Activated CD8-positive, alpha-beta memory T cell treated with anti-CD3 and anti-CD28 coated beads, Interleukin-2, amount 50 U/mL, for 24 hours (primary cell): Measurements from ENCODE around the gene ZDHHC14.
"Not testable (repeated sequence)": the region's sequence is repeated elsewhere in the genome, so short reads cannot be mapped to it uniquely, and the experiment has no call there.

Experiments used
- DNase-seq: peaks from one replicate; pipeline ENCODE4 v3.0.0-alpha.2; 2020; ENCODE audit errors: extremely low read depth

The ZDHHC14 gene

DNA sequence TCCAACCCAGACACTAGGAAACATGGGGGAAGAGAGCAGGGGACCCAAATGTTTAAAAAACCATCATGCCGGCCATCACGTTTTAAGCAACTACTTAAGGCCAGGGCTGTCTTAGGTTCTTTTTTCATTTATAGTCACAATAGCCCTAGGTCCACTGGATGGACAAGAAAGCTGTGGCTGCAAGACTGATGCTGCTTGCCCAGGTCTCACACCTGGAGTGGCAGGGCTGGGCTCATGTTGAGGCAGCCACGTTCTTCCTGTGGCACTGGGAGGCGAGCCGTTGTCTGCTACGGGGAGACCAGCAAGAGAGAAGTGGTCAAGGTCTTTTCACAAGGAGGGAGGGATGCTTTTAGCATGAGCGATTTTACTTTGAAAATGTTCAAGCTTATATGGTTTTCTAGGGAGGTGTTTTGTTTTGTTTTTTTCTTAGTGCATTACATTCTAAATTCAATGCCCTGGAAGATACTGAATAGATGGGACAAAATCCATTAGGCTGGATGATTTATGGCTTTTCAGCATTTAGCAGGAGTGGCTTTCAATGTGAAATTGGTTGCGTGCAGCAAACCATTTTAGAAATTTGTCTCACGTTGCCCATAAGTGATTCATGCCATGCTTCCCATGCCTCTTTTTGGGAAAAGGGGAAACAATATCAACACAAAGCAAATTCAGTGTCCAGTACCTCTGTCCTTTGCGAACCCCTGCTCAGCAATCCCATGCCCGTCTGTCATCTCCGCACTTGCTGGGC lies 335.4 kb downstream of the ZDHHC14 start:
- no peak for DNase-seq

DNA sequence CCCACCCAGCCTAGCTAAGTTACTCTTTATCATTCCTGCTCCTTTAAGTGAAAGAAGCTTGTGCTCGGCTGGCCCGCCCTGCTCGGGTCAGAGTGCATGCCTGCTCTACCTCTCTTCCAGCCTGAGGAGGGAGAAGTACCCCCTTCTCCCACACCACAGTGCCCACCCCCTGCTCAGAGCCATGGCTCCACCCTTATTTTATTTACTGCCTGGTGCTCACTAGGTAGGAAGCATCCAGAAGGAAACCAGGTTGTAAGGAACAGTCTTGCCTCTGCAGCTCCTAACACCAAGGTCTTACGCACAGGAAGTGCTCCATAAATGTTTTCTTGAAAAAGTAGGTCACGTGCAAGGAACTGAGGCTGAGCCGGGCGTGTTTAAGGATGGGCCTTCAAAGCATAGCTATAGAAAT lies 336.4 kb downstream of the ZDHHC14 start:
- DNase-seq, result no peak

DNA sequence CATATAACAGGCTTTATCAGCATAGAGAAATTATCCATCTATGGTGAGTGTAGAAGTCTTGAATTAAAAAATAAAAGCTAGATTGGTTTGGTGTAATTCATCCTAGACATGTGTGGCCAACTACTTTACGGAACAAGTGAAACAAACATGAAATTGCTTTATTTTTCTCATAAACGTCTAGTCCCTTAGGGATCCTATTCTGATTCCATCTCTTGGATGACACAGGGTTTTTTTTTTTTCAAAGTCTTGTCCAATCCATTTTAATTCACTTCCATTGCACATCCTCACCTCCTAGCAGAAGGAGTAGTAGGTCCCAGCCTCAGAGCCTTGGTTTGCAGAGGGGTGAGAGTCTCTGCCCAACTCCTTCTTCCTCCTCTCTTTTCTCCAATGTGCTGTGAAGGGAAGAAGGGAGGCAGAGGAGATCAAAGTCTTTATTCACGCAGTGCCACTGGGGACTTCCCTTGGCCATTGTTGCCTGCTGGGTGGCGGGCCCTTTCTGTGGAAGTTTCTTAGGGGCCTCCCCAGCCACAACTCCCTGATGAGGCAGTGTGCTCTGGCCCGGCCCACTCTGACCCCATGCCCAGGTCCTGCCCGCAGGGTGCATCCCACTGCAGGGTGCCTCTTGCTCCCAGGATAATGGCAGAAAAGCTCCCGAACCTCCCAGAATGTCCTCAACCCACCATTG lies 337.7 kb downstream of the ZDHHC14 start:
- no peak for DNase-seq

DNA sequence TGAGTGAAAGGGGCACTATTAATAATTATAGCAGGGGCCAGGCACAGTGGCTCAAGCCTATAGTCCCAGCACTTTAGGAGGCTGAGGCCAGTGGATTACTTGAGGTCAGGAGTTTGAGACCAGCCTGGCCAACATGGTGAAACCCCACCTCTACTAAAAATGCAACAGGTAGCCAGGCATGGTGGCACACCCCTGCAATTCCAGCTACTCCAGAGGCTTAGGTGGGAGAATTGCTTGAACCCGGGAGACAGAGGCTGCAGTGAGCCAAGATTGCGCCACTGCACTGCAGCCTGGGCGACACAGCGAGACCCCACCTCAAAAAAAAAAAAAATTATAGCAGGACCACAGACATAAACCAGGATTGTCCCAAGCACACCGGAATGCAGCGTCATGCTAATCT lies 340.0 kb downstream of the ZDHHC14 start:
- not testable (repeated sequence) for DNase-seq

DNA sequence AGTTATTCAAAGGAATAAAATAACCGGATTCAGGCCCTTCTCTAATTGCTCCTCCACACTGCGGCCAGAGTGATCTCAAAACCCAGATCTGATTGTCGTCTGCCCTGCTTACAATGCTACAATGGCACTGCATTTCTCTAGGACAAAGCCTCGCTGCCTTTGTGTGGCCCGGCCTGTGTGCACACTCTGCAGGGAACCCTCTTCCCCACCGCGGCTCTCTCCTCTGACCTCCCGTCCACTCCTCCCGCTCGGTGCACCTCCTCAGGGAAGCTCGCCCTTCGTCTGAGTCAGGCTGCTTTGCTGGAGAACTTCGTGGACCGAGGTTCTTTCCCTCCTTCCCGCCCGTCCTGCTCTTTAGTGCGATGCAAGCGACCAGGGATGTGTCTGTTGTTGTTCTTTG lies 340.4 kb downstream of the ZDHHC14 start:
- no peak for DNase-seq

DNA sequence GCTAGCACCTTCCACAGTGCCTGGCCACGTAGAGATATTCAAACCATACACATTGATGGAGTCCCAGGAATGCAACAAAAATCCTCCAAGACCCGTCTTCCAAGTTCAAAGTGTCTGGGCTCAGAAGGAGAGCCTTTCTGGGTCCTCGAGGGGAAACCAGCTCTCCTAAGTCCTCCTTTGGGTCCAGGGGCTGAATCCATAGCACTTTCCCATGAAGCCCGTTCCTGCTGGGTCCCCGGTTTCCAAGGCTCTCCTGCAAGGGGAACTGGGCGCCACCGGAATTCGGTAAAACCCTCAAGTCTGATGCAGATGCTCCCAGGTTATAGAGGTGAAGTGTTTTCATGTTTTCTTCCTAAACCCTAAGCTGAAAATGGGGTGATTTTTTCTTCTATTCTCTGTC lies 340.8 kb downstream of the ZDHHC14 start:
- DNase-seq, result no peak

DNA sequence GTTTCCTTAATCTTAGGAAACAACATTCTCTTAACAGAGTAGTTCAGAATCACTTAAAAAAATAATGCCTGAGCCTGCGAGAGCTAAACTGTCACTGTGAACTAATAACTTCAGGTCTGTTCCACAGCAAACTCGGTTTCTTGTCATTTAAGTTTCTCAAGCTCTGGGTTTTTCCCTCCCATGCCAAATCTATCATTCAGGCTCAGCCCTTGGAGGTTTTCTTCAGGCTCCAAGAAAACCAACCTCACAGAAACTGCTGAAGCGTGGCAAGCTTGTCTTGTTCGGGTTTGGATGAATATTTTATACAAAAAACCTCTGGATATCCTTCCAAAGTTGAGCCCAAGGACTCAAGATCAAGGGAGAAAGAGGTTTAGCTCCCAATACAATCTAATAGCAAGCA lies 342.4 kb downstream of the ZDHHC14 start:
- DNase-seq, result no peak

DNA sequence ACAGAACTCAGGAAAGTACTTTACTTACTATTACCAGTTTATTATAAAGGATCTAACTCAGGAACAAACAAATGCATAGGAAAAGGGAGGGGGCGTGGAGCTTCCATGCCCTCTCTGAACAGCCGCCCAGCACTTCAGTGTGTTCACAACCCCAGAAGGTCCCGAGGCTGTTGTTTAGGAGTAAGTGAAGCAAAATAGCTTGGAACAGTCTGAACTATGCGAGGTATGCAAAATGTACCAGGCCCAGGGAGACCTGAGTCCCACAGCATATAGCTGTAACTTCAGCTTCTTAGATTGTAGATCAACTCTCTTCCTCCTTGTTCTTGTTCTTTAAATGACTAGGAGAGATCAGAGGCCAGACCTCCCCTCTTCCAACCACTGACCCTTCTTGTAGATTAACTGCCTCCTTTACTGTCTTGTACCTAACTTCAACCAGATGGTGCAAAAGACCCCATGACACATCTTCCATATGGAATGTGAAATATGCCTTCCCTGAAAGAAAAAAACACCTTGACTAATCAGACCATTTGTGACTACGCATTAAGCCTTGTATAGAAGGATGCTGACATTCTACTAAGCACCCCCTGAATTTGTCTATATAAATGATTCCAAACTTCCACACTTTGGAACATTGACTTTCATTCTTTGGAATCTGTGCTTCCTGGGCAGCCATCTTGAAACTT lies 343.3 kb downstream of the ZDHHC14 start:
- DNase-seq, result no peak

DNA sequence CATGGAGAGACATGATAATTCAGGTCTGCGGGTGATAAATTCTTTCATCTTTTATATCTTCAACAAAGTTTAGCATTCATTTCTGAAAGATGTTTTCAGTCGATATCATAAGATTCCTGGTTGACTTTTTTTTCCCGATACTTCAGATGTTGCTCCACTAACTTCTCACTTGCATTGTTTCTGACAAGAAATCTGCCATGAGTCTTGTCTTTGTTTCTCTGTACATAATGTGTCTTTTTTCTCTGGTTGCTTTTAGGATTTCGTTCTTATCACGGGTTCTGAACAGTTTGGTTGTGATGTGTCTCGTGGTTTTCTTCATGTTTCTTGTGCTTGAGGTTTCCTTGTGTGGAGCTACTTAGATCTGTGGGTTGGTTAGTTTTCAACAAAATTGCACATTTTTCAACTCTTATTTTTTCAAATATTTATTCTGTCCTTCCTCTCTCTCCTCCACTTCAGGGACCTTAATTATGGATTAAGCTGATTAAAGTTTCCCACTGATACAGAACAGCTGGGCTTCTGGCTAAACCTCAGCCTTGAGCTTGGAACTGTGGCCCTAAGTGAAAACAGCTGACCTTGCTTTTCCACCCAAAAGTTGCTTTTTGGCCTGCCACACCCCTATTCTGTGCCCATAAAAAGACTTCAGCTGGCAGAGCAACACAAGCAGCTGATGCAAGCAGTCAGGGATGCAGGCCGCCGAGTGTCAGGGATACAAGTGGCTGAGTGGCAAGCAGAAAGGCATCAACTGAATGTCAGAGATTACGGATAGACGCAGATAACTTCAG lies 344.2 kb downstream of the ZDHHC14 start:
- DNase-seq, result no peak

DNA sequence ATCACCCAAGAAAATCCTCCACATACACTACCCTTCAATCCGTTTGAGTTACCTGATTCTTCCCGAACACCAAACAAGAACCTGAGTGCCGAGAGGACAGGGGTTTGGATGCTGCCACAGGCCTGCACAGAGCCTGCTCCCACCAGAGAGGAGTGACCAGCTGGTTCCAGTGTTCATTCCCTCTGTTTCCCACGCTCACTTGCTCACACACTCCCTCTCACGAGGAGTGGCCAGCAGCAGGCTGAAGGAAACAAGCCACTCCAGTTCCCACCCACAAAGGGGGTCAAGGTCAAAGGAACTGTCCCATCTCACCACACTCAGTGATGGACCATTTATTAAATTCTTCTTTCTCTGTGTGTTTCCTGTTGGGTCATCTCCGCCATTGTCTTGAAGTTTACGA lies 344.8 kb downstream of the ZDHHC14 start:
- no peak for DNase-seq

DNA sequence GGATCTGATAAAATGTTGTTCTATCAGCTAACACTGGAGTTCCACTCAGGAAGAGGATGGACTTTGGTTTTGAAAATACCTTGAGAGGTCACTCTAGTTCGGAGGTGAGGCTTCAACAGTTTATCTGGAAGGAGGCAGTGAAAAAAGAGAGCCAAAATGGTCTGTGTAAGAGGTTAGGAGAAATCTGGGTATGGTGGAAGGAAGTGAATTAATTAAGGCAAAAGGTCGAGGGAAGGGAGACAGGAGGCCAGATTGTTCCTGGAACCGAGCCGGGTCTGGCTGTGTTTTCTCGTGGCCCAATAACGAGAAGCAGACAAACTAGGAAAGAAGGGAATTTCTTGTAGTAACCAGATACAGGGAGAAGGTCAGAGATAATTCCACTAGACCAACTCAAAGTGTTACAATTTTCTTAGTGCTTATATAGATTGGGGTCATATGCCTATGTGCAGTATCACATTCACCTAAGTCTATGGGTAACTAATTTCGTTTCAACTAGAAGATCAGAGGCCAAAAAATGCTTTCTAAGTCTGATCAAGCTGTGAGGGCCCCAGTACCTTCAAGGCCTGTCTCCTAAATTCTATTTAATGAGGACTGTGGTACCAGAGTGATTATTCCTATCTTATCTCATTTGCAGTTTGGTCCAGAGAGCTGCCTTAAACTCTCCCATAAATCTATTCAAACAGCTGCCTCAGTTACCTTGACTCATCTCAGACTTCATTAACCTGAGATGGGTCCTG lies 346.1 kb downstream of the ZDHHC14 start:
- no peak for DNase-seq
